ENCODE data around the gene CFL2.

GRCh38 chr14:34741840-34742239 is 27.4 kb upstream of the CFL2 start:
- no peak for TF ChIP-seq POLR2A (IDR thresholded peaks at IDR 0.05)
- no peak for TF ChIP-seq CTCF (IDR thresholded peaks at IDR 0.05)

All from esophagus squamous epithelium (tissue), 4 donors.